ENCODE data around the gene NUP93. TPM values are rescaled to one million over a fixed set of nuclear protein-coding genes. Genes with fewer than 3 reads are reported as not detected.

Gene NUP93
- total and polyA plus RNA-seq, 9 of the 15 experiments (the other 6 are each of a cell fraction or from before 2014, with no cell fraction given): 92.0 to 162 (median 121) TPM

GRCh38 chr16:56729735-56730662 lies at the start of gene NUP93 (continued):
- TF ChIP-seq ZNF124 (CRISPR knock-in tag; IDR thresholded peaks at IDR 0.05) (peak; percentile 28; the same call in 1 of the 2 replicates), NKRF (IDR thresholded peaks at IDR 0.05; ENCODE audit: borderline replicate concordance) (peak; percentile 95), CREM (IDR thresholded peaks at IDR 0.05; ENCODE audit: low read depth) (peak; percentile 91), SMAD4 (CRISPR knock-in tag; conservative IDR thresholded peaks at IDR 0.05) (peak; percentile 54; the same call in 1 of the 2 replicates), TBL1XR1 (IDR thresholded peaks at IDR 0.05; ENCODE audit: low read length in 2 of 2) (no peak), RB1 (IDR thresholded peaks at IDR 0.05; ENCODE audit: low read depth) (peak; percentile 44; the same call in 1 of the 2 replicates), MTA3 (IDR thresholded peaks at IDR 0.05; ENCODE audit: borderline replicate concordance) (0 out of 2 replicates have a peak, but pooled peaks have one; percentile 24), FOSL1 (tag; conservative IDR thresholded peaks at IDR 0.05) (peak; percentile 30; the same call in 1 of the 2 replicates), ZNF197 (CRISPR knock-in tag; IDR thresholded peaks at IDR 0.05; ENCODE audit: low read depth) (no peak), MAFK (IDR thresholded peaks at IDR 0.05; ENCODE audit: low read length) (no peak), ZNF174 (CRISPR knock-in tag; IDR thresholded peaks at IDR 0.05) (no peak), RNF2 (IDR thresholded peaks at IDR 0.05) (no peak), GABPB1 (CRISPR knock-in tag; IDR thresholded peaks at IDR 0.05) (no peak), NFE2L1 (tag; IDR thresholded peaks at IDR 0.05; ENCODE audit: borderline replicate concordance, low read depth) (no peak), YBX1 (IDR thresholded peaks at IDR 0.05) (no peak), FOXK1 (CRISPR knock-in tag; IDR thresholded peaks at IDR 0.05; ENCODE audit: borderline replicate concordance) (no peak), BHLHE40 (IDR thresholded peaks at IDR 0.05; ENCODE audit: low read length) (peak; percentile 50), ZC3H8 (IDR thresholded peaks at IDR 0.05) (no peak), HSF4 (CRISPR knock-in tag; IDR thresholded peaks at IDR 0.05; ENCODE audit: borderline replicate concordance) (no peak), ZNF280B (CRISPR knock-in tag; IDR thresholded peaks at IDR 0.05) (no peak), HBP1 (CRISPR knock-in tag; IDR thresholded peaks at IDR 0.05) (0 out of 2 replicates have a peak, but pooled peaks have one; percentile 3), ZKSCAN3 (CRISPR knock-in tag; IDR thresholded peaks at IDR 0.05) (no peak), NR2F6 (CRISPR knock-in tag; IDR thresholded peaks at IDR 0.05) (no peak)
- TF ChIP-seq, protein P1, sequence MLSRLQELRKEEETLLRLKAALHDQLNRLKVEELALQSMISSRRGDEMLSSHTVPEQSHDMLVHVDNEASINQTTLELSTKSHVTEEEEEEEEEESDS (CRISPR knock-in tag; IDR thresholded peaks at IDR 0.05): no peak

Data from K562 (cell line).